Globus pallidus (tissue), 1 donor: ENCODE measurements around the gene LCMT1.
"Not testable (repeated sequence)": the region's sequence is repeated elsewhere in the genome, so short reads cannot be mapped to it uniquely, and the experiment has no call there.

Experiments used
- DNase-seq: peaks from one replicate; pipeline ENCODE4 v3.0.0-alpha.2; 2015; ENCODE audit warnings: low spot score

Gene LCMT1

DNA sequence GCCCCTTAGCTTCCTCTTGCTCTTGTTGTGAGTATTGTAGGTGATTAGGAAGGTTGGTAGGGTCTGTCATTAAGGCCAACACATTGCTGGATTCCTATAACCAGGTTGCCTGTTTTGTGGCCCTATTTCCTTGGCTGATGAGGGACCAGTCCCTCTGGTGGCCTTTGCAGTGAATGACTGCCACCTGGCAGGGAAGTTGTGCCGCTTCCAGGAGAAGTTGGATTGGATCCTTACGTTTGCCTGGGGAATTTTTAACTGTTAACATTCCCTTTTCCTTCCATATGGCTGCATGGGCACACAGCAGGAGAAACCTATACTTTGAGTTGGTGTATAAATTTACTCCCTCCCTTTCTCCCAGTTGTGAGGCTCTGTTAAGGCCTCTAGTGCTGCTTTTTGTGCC lies 32.4 kb downstream of the LCMT1 start:
- no peak for DNase-seq

- DNase-seq: no peak
Observed at GRCh38 chr16:25148568-25149215, 37.1 kb downstream of the LCMT1 start.

DNA sequence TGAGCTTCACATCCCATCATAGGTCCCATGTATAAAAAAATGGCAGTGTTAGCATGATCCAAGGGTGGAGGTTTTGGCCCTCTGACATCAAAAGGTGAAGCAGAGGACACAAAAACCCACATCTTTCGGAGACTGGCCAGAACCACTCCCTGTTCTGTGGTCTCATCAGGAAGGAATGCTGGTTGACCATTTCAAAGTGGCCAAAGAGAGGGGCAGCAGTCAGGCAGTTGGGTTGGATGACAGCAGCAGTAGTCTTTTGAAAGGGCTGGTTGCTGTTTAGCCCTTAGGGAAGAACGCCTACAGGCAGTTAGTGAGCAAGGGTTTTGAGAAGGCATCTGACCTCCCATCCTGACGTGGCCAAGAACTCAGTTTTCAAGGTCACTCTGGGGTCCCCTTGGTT lies 40.5 kb downstream of the LCMT1 start:
- no peak for DNase-seq

GRCh38 chr16:25155553-25156460 lies 44.3 kb downstream of the LCMT1 start:
- DNase-seq: no peak

DNA sequence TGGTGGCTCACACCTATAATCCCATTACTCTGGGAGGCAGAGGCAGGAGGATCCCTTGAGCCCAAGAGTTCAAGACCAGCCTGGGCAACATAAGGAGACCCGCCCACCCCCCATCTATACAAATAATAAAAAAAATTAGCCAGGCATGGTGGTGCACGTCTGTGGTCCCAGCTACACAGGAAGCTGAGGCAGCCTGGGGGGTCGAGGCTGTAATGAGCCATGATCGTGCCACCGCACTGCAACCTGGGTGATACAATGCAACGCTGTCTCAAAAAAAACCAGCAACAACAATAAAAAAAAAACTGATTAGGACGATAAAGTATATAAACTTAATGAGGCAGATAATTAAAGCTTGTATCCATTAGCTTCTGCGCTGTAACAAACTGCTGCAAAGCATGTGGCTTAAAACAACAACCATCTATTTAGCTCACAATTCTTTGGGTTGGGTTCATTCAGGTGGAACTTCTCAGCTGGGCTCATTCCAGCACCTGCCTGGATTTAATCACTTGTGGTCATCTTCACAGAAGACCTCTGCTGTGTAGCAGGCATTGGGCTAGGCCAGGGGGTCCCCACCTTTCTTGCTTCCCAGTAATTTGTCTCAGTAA lies 45.8 kb downstream of the LCMT1 start:
- DNase-seq: no peak

- no peak for DNase-seq
Observed at GRCh38 chr16:25158401-25158800, 46.9 kb downstream of the LCMT1 start.

DNA sequence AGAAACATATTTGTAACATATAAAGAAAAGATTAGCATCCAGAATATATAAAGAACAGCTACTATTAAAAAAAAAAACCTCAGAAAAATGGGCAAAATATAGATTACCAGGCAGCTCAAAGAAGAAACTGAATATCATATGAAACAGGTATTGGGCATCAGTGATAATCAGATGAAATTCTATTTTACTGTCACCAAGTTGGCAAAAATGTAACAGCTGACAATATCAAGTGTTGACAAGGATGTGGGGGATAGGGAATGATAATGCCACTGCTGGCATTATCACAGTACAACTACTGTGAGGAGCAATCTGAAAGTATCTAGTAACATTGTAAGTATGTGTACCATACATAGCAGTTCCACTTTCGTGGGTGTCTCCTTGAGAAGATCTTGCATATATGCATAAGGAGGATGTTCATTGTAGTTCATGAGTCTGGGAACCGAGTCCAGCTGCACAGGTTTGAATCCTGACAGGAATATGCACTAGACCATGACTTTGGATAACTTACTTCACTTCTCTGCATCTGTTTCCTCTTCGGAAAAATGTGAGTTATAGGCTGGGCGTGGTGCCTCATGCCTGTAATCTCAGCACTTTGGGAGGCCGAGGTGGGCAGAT lies 50.3 kb downstream of the LCMT1 start:
- DNase-seq: no peak

- DNase-seq: no peak
Observed at GRCh38 chr16:25163683-25164082, 52.1 kb downstream of the LCMT1 start.

GRCh38 chr16:25165284-25165683 lies 53.7 kb downstream of the LCMT1 start:
- DNase-seq: no peak

- DNase-seq: not testable (repeated sequence)
Observed at GRCh38 chr16:25167920-25168319, 56.4 kb downstream of the LCMT1 start.

DNA sequence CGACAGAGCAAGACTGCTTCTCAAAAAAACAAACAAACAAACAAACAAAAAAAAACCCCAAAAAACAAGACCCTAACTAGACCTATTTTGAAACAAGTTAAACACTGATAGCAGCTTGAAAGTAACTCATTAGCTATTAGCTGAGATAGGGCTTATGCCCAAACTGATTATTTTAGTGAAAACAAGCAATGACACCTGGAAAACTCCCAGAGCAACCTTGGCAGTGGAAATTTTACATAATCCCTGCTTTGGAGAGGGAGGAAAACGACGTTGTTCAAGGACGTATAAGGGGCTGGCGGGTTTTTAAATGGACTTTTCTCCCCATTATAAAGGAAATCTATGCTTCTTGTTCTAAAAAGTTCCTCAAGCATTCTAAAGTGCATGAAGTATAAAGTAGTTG lies 59.8 kb downstream of the LCMT1 start:
- no peak for DNase-seq

DNA sequence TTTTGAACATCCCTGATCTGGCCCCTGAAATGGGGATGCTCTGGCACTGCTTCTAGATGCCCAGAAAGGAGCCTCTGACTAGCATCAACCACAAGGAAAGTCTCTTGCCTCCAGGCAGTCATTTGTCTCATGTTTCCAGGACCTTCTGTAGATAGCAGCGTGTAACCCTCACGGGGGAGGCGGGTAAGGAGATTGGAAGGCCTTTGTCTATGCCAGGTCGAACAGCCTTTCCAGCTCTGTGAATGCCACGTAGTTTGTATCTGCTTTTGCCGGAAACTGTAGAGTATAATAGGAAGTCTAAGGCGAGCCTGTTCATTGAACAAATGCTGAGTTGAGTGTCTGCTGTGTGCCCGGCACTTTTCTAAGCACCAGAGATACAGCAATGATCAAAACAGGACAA lies 61.3 kb downstream of the LCMT1 start:
- DNase-seq: no peak

GRCh38 chr16:25174285-25174684 lies 62.7 kb downstream of the LCMT1 start:
- no peak for DNase-seq

DNA sequence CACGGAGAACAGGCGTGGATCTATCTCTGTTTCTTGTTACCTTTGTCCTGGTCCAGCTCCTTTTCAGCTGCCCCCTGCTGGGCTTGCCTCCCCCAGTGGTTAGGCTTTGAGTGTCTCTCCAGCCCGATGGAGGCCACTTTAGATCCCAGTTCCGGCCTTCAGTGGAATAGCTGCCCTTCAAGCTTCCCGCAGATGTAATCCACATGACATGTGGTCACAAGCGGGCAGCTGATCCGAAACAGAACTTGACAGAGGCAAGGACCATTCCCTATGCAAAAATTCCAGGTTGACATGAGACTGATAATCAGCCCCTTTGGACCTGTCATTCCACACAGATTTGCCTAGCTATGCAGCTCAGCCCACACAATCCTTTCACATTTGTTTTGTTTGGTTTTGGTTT lies 64.6 kb downstream of the LCMT1 start:
- no peak for DNase-seq

DNA sequence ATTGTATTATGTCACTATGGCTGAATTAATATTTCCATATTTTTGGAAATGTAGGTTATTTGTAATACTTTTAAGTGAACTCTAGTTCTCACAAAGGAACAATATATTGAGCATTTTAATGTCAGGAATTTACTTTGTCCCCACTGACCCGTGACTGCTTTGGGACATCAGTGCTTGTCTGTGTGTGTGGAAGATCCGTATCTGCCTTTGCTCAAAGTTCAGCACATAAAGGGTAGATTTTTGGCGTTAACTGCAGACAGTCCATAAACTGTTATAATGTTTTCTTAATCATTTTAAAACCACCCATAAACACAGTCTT lies 65.9 kb downstream of the LCMT1 start:
- no peak for DNase-seq

- DNase-seq: no peak
Observed at GRCh38 chr16:25177831-25178688, 66.5 kb downstream of the LCMT1 start.

DNA sequence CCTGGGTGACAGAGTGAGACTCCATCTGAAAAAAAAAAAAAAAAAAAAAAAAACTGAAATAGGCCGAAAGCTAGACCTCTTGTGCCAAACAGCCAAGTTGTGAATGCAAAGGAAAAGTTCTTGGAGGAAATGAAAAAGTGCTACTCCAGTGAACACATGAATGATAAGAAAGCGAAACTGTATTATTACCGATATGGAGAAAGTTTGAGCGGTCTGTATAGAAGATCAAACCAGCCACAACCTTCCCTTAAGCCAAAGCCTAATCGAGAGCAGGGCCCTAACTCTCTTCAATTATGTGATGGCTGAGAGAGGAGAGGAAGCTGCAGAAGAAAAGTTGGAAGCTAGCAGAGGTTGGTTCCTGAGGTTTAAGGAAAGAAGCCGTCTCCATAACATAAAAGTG lies 69.7 kb downstream of the LCMT1 start:
- DNase-seq: not testable (repeated sequence)

DNA sequence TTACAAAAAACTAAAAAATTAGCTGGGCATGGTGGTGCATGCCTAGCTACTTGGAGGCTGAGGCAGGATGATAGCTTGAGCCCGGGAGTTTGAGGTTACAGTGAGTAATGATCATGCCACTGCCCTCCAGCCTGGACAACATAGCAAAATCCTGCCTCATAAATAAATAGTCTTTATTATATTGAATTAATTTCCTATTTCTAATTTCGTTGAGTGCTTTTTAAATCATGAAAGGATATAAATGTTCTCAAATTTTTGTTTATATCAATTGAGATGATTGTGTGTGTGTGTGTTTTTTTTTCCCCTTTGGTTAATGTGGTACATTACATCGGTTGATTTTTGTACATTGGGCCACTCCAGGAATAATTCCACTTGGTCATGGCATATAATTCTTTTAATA lies 73.2 kb downstream of the LCMT1 start:
- no peak for DNase-seq

DNA sequence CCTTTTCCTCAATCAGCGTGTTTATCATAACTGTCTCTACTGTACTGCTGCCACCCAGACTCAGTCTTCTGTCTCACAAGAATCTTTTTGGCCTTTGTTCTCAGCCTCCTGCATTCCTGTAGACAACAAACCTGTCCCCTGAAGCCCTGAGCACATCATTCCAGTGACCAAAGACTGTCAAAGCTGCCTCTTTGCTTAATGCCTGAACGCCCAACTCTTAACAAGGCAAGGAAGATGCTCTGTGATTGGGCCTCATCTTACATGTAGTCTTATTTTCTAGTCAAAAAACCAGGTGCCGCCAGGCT lies 75.9 kb downstream of the LCMT1 start:
- DNase-seq: no peak

GRCh38 chr16:25189305-25189704 lies 77.8 kb downstream of the LCMT1 start:
- DNase-seq: no peak

DNA sequence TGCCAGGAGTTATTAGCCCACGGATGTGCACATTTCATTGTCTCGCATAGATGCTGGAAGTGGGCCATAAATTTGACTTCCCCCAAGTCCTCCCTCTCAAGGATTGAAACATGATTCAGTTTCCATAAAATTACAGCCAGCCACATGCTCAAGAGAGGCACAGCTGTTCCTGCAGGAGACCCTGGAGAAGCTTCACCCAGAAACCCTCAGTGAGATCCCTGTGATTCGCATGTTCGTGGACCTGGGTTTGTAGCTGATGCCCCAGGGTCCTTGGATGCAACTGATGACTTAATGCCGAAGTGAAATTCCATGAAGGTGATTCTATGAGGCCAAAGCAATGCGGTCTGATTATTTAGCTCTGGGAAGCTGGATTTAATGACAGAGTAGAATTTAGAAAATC lies 80.6 kb downstream of the LCMT1 start:
- no peak for DNase-seq

DNA sequence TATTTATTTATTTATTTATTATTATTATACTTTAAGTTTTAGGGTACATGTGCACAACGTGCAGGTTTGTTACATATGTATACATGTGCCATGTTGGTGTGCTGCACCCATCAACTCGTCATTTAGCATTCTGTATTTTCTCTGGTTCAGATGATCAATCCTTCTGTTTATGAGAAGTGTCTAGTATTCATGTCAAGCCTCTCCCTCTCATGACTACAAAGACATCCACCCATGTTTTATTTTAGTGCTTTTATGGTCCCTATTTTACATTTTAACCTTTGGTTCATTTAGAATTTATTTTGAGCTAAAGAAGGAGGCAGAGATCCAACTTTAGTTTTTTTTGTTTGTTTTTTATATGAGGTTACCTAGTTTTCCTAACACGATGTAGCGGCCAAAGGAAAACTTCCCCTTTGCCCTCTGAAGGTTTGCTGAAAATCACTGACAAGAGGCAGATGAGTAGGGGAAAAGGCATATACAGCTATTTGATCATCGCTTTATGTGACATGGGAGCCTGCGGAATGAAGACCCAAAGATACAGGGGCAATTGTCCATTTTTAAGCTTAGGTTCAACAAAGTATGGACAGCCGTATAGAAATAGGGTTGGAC lies 82.8 kb downstream of the LCMT1 start:
- DNase-seq: no peak
